Stimulated activated CD8-positive, alpha-beta memory T cell treated with anti-CD3 and anti-CD28 coated beads, Interleukin-15, amount 100 ng/mL, for 48 hours (primary cell): ENCODE data around the gene C19orf38.
"Not testable (repeated sequence)": the region's sequence is repeated elsewhere in the genome, so short reads cannot be mapped to it uniquely, and the experiment has no call there.

Experiments used
- DNase-seq, 2 donors: peaks; one replicate each; pipeline ENCODE4 v3.0.0-alpha.2; 2020; ENCODE audit warnings: low read depth in 2 of 2

The C19orf38 gene

GRCh38 chr19:10820173-10820572 is 28.0 kb upstream of the C19orf38 start:
- no peak for DNase-seq

GRCh38 chr19:10823690-10824089 is 24.5 kb upstream of the C19orf38 start:
- no peak for DNase-seq

GRCh38 chr19:10826231-10826630 is 22.0 kb upstream of the C19orf38 start:
- no peak for DNase-seq

GRCh38 chr19:10826846-10827245 is 21.4 kb upstream of the C19orf38 start:
- no peak for DNase-seq

- no peak for DNase-seq
These were observed 19.0 kb upstream of the C19orf38 start for GRCh38 chr19:10828981-10829821.

- DNase-seq: no peak
These were observed 18.2 kb upstream of the C19orf38 start for GRCh38 chr19:10829967-10830366.

GRCh38 chr19:10830370-10830769 is 17.8 kb upstream of the C19orf38 start:
- no peak for DNase-seq

GRCh38 chr19:10830931-10831779 is 17.1 kb upstream of the C19orf38 start:
- no peak for DNase-seq

- DNase-seq: no peak
These were observed 16.0 kb upstream of the C19orf38 start for GRCh38 chr19:10831987-10832938.

- no peak for DNase-seq
These were observed 15.3 kb upstream of the C19orf38 start for GRCh38 chr19:10832939-10833296.

- DNase-seq: no peak
These were observed 13.0 kb upstream of the C19orf38 start for GRCh38 chr19:10835089-10835753.

GRCh38 chr19:10835754-10836478 is 12.3 kb upstream of the C19orf38 start, which contains the start of gene TMED1:
TMED1 (minus strand) TSS chr19:10836212; CDS start chr19:10836191, 21 bp downstream.
- DNase-seq: peak; percentile 93 to 96

- DNase-seq: peak; percentile 75 to 84
These were observed 11.5 kb upstream of the C19orf38 start for GRCh38 chr19:10836479-10837330.

- not testable (repeated sequence) for DNase-seq
These were observed 10.6 kb upstream of the C19orf38 start for GRCh38 chr19:10837649-10838048.

- no peak for DNase-seq
These were observed 9.8 kb upstream of the C19orf38 start for GRCh38 chr19:10838377-10838776.

GRCh38 chr19:10839114-10840050 is 8.8 kb upstream of the C19orf38 start:
- no peak for DNase-seq

- DNase-seq: no peak
These were observed 5.4 kb upstream of the C19orf38 start for GRCh38 chr19:10842788-10843187.

- DNase-seq: no peak
These were observed 1.6 kb upstream of the C19orf38 start for GRCh38 chr19:10846500-10847202.
